Gastrocnemius medialis (tissue), 4 donors: Measurements from ENCODE around the gene RBM42. TPM values are rescaled to one million over a fixed set of nuclear protein-coding genes. Genes with fewer than 3 reads are reported as not detected.
"Not testable (repeated sequence)": the region's sequence is repeated elsewhere in the genome, so short reads cannot be mapped to it uniquely, and the experiment has no call there.

Experiments used
- ATAC-seq, 2 donors: fragments of 150-250 bp; one replicate each; pipeline ENCODE4 v1.9.1; 2016
- DNase-seq, 2 donors: peaks; one replicate each; pipeline ENCODE4 v3.0.0-alpha.2; 2019
- H3K27ac ChIP-seq, 4 donors: fragments of 200-600 bp; sonication (generic); 1 replicate in 1 of 4; 2 replicates in 3 of 4; pipeline ENCODE4 v1.5.1; 2016 to 2018; ENCODE audit warnings: mild to moderate bottlenecking in 2 of 4, moderate library complexity in 1 of 4
- H3K27me3 ChIP-seq, 3 donors: fragments of 200-600 bp; sonication (generic) in 2 of 3; 1 replicate in 1 of 3; 2 replicates in 2 of 3; pipeline versions ENCODE4 v1.5.1 to v1.6.0; 2016 to 2019; ENCODE audit warnings: mild to moderate bottlenecking in 1 of 3, moderate library complexity in 1 of 3
- H3K36me3 ChIP-seq, 2 donors: fragments of 200-600 bp; sonication (generic) in 1 of 2; one replicate each; pipeline ENCODE4 v1.5.1; 2017 to 2018
- H3K4me1 ChIP-seq, 2 donors: fragments of 200-600 bp; sonication (generic) in 1 of 2; one replicate each; pipeline ENCODE4 v1.5.1; 2016 to 2017; ENCODE audit warnings: mild to moderate bottlenecking in 2 of 2
- H3K4me3 ChIP-seq, 4 donors: fragments of 200-600 bp; sonication (generic) in 3 of 4; 1 replicate in 1 of 4; 2 replicates in 3 of 4; pipeline ENCODE4 v1.5.1; 2016 to 2019; ENCODE audit warnings: mild to moderate bottlenecking in 2 of 4
- H3K9me3 ChIP-seq, 3 donors: fragments of 200-600 bp; sonication (generic) in 2 of 3; 1 replicate in 1 of 3; 2 replicates in 2 of 3; pipeline ENCODE4 v1.5.1; 2016 to 2019
- CTCF ChIP-seq, 5 experiments: fragments of 450-650 bp in 3 of 5; fragments of 200-600 bp in 2 of 5; sonication (generic) in 2 of 5; IDR thresholded peaks in 4 of 5; conservative IDR thresholded peaks in 1 of 5; 1 replicate in 4 of 5; 2 replicates in 1 of 5; pipeline ENCODE4 v1.5.1; 2016 to 2019; ENCODE audit warnings: antibody characterized with exemption in 5 of 5, mild to moderate bottlenecking in 3 of 5, moderate library complexity in 3 of 5
- POLR2A ChIP-seq, 2 donors: fragments of 450-650 bp; IDR thresholded peaks; one replicate each; pipeline ENCODE4 v1.6.1; 2017; ENCODE audit warnings: antibody characterized with exemption in 2 of 2, mild to moderate bottlenecking in 2 of 2, moderate library complexity in 2 of 2
- in situ Hi-C, 4 donors: fragments of 200-750 bp; cut with MboI; loops; one replicate each; pipeline versions ENCODE4 v1.15.0 to v1.8.0; 2017; ENCODE audit warnings: low sequenced_read_pairs in 4 of 4
- intact Hi-C: fragments of 100-400 bp; cut with DNase I; formaldehyde crosslinking; loops from one replicate; pipeline ENCODE4 v1.15.1; 2023; ENCODE audit warnings: low total_unique reads
- total RNA-seq, 4 donors: library from RNA; depleted of rRNA; stranded (reverse); fragments of >200 nt; gene quantifications; one replicate each; pipeline versions ENCODE4 v1.1.0 to v1.2.3, GENCODE V29; 2016

Gene RBM42
- total RNA-seq, 4 donors from 2014 or later = 45.8 to 77.8 (median 75.4) TPM

GRCh38 chr19:35648017-35648961, 19.5 kb downstream of the RBM42 start, which contains the start of gene COX6B1:
TSS of gene COX6B1 (plus strand) at chr19:35648323. CDS start at chr19:35651244, 2,921 bp downstream.
- Histone ChIP-seq H3K27ac (peak within 1 kb of the TSS; percentile 92 to 98 (median 94)), H3K36me3 (peaks cover 0 to 29% of the 10 kb centered on the region in 2 donors), H3K4me3 (peak within 1 kb of the TSS; percentile 74 to 98 (median 90)), H3K27me3 (no peaks in the 10 kb centered on the region), H3K4me1 (peaks cover 23 to 32% of the 10 kb centered on the region in 2 donors), H3K9me3 (no peaks in the 10 kb centered on the region)
- intact Hi-C loops = loop anchor here (1.0 to 5.0 kb wide), 5 partner anchors 20 to 381 kb away; partner anchors contain the start of genes HAUS5, HSPB6, PROSER3 and USF2
- ATAC-seq (peak; percentile 94), DNase-seq (peak; percentile 97 to 98)
- peak; percentile 76 to 85 for TF ChIP-seq POLR2A (IDR thresholded peaks at IDR 0.05)
- TF ChIP-seq CTCF (IDR thresholded peaks at IDR 0.05 in 4 of 5, conservative IDR thresholded peaks at IDR 0.05 in 1 of 5) = no peak
- in situ Hi-C loops = no loop called here

GRCh38 chr19:35650581-35650980, 21.7 kb downstream of the RBM42 start:
- ATAC-seq = no peak
- H3K36me3 ChIP-seq = peaks cover 0 to 52% of the 10 kb centered on the region in 2 donors
- H3K27me3 ChIP-seq = no peaks in the 10 kb centered on the region
- H3K9me3 ChIP-seq = no peaks in the 10 kb centered on the region
- peaks cover 19 to 23% of the 10 kb centered on the region in 2 donors for H3K4me1 ChIP-seq
- intact Hi-C loops = no loop called here
- DNase-seq = no peak
- TF ChIP-seq CTCF (IDR thresholded peaks at IDR 0.05 in 4 of 5, conservative IDR thresholded peaks at IDR 0.05 in 1 of 5) (no peak), POLR2A (IDR thresholded peaks at IDR 0.05) (no peak)
- no peak overlapping the region for H3K4me3 ChIP-seq
- no peak overlapping the region for H3K27ac ChIP-seq
- in situ Hi-C loops = no loop called here

- in situ Hi-C loops = not testable (repeated sequence)
These were observed 26.0 kb downstream of the RBM42 start for GRCh38 chr19:35654828-35655227.

GRCh38 chr19:35655600-35655999, 26.8 kb downstream of the RBM42 start:
- Histone ChIP-seq H3K27ac (no peak overlapping the region), H3K9me3 (no peaks in the 10 kb centered on the region), H3K36me3 (peaks cover 0 to 96% of the 10 kb centered on the region in 2 donors), H3K27me3 (no peaks in the 10 kb centered on the region), H3K4me1 (no peaks in the 10 kb centered on the region), H3K4me3 (no peak overlapping the region)
- no peak for DNase-seq
- TF ChIP-seq POLR2A (IDR thresholded peaks at IDR 0.05) (no peak), CTCF (IDR thresholded peaks at IDR 0.05 in 4 of 5, conservative IDR thresholded peaks at IDR 0.05 in 1 of 5) (no peak)
- ATAC-seq = no peak
- in situ Hi-C loops (no loop called here), intact Hi-C loops (no loop called here)

More at GRCh38 chr19:35654828-35655227, 26.0 kb downstream of the RBM42 start:
- H3K27ac ChIP-seq, H3K9me3 ChIP-seq, ATAC-seq, H3K27me3 ChIP-seq, H3K4me1 ChIP-seq, DNase-seq, H3K4me3 ChIP-seq, intact Hi-C loops: not testable (repeated sequence)
- H3K36me3 ChIP-seq = peaks cover 0 to 90% of the 10 kb centered on the region in 2 donors

- TF ChIP-seq POLR2A (IDR thresholded peaks at IDR 0.05) (no peak), CTCF (IDR thresholded peaks at IDR 0.05 in 4 of 5, conservative IDR thresholded peaks at IDR 0.05 in 1 of 5) (no peak)
- in situ Hi-C loops = no loop called here
- ATAC-seq (no peak), DNase-seq (no peak)
- intact Hi-C loops = no loop called here
- H3K36me3 ChIP-seq = peaks cover 0 to 92% of the 10 kb centered on the region in 2 donors
- H3K27ac ChIP-seq = no peak overlapping the region
- no peaks in the 10 kb centered on the region for H3K9me3 ChIP-seq
- H3K4me1 ChIP-seq = no peaks in the 10 kb centered on the region
- no peaks in the 10 kb centered on the region for H3K27me3 ChIP-seq
- H3K4me3 ChIP-seq = no peak overlapping the region
These were observed 27.9 kb downstream of the RBM42 start for GRCh38 chr19:35656700-35657099.
